HG02970 (cell line): ENCODE data around the gene AMPD3.
A peak's percentile ranks its signal among the peaks of the same experiment; 100 is the strongest.

Source experiments
- ATAC-seq: cut with Tn5 transposase; IDR thresholded peaks from one replicate; pipeline ENCODE4 v1.9.1; 2021; ENCODE audit warnings: mild to moderate bottlenecking, moderate library complexity, moderate number of reproducible peaks; ENCODE audit not compliant: unreplicated experiment, low FRiP score

AMPD3 gene

GRCh38 chr11:10526974-10527918 lies 72.2 kb downstream of the AMPD3 start:
- ATAC-seq, result no peak

GRCh38 chr11:10528121-10528520 lies 73.1 kb downstream of the AMPD3 start:
- no peak for ATAC-seq

GRCh38 chr11:10529279-10529678 lies 74.2 kb downstream of the AMPD3 start:
- ATAC-seq, result no peak

GRCh38 chr11:10532526-10532925 lies 77.5 kb downstream of the AMPD3 start:
- no peak for ATAC-seq

- ATAC-seq, result no peak
These were observed 78.3 kb downstream of the AMPD3 start for GRCh38 chr11:10533323-10533722.

GRCh38 chr11:10534316-10534715 lies 79.3 kb downstream of the AMPD3 start:
- ATAC-seq, result no peak

GRCh38 chr11:10537600-10537999 lies 82.5 kb downstream of the AMPD3 start:
- ATAC-seq, result no peak

- no peak for ATAC-seq
These were observed 83.9 kb downstream of the AMPD3 start for GRCh38 chr11:10538924-10539323.

GRCh38 chr11:10539339-10539738 lies 84.3 kb downstream of the AMPD3 start:
- ATAC-seq, result no peak

- peak; percentile 15 for ATAC-seq
These were observed 85.5 kb downstream of the AMPD3 start for GRCh38 chr11:10540546-10540914.

GRCh38 chr11:10540915-10541560 lies 86.0 kb downstream of the AMPD3 start, which contains the start of gene RNF141:
Gene RNF141, minus strand, starts transcription at chr11:10541187. Its CDS starts 7,029 bp downstream, at chr11:10534158.
- peak; percentile 98 for ATAC-seq

GRCh38 chr11:10541561-10541930 lies 86.5 kb downstream of the AMPD3 start:
- ATAC-seq, result no peak

- ATAC-seq, result no peak
These were observed 87.7 kb downstream of the AMPD3 start for GRCh38 chr11:10542776-10543175.

GRCh38 chr11:10543782-10544181 lies 88.7 kb downstream of the AMPD3 start:
- no peak for ATAC-seq

- ATAC-seq, result no peak
These were observed 89.7 kb downstream of the AMPD3 start for GRCh38 chr11:10544491-10545465.

- no peak for ATAC-seq
These were observed 95.6 kb downstream of the AMPD3 start for GRCh38 chr11:10550503-10551289.

- no peak for ATAC-seq
These were observed 96.2 kb downstream of the AMPD3 start for GRCh38 chr11:10551290-10551592.

GRCh38 chr11:10551845-10552352 lies 96.8 kb downstream of the AMPD3 start:
- no peak for ATAC-seq

- no peak for ATAC-seq
These were observed 101.5 kb downstream of the AMPD3 start for GRCh38 chr11:10556590-10556989.
